ENCODE data around the gene KCTD7. TPM values are rescaled to one million over a fixed set of nuclear protein-coding genes. Genes with fewer than 3 reads are reported as not detected.

The KCTD7 gene
- 6.7 and 7.0 TPM in 2 replicates for total RNA-seq

DNA sequence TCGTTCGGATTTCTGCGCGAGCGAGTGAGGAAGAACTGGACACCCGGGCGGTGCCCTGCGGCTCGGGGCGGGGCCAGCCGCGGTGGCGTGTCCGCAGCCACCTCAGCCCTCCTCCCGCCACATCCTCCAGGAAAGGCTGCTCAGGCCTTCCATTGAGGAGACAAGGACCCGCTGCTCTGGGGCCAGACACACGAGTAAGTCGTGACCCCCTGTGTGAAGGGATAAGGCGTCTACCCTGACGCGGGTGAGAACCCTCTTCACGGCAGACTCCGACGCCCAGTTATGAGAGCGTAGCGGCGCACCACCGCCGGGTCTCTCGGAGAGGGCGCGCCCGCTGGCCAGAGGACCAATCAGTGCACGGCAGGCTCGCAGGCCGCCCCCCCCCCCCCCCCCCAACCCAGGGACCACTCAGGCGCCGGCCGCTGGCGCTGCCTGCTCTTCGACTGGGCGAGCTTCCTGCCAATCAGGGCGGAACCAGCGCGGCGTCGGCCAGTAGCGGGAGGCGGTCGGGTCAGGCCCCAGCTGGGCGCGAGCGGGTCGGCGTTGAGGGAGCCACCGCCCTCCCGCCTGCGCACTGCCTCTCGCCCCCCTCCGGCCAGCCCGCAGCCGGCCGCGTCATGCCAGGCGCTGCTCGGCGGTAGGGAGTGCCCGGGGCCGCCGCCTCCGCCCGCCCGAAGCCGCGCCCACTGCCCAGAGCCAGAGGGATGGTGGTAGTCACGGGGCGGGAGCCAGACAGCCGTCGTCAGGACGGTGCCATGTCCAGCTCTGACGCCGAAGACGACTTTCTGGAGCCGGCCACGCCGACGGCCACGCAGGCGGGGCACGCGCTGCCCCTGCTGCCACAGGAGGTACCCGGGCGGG lies at the start of gene KCTD7:
KCTD7 (plus strand) TSS at position 521 of the 861 bp plus-strand sequence; CDS start at position 705, 184 bp downstream.

Other genes starting within 250 kb of the KCTD7 start
- gene RABGEF1, start 111.9 kb downstream of the KCTD7 start, total RNA-seq: 64.8 and 99.3 TPM in 2 replicates